PFSK-1 (cell line): ENCODE results near the gene RNU5B-1.
A peak's percentile ranks its signal among the peaks of the same experiment; 100 is the strongest.

Source experiments
- FOXP2 ChIP-seq: optimal IDR thresholded peaks from 2 replicates; pipeline ENCODE3; 2011; ENCODE audit warnings: borderline replicate concordance, control low read depth, inconsistent platforms; ENCODE audit not compliant: insufficient read depth; ENCODE audit errors: extremely low read length, extremely low read depth
- POLR2AphosphoS5 ChIP-seq: IDR thresholded peaks from 2 replicates; pipeline ENCODE4 v1.6.1; 2012; ENCODE audit warnings: low read depth, mild to moderate bottlenecking, control low read depth, low read length, moderate library complexity
- SIN3A ChIP-seq: IDR thresholded peaks from 2 replicates; pipeline ENCODE4 v1.6.1; 2012; ENCODE audit warnings: mild to moderate bottlenecking, low read length, moderate library complexity, borderline replicate concordance; ENCODE audit not compliant: insufficient read depth
- TAF1 ChIP-seq: IDR thresholded peaks from 2 replicates; pipeline ENCODE4 v1.6.1; 2012; ENCODE audit warnings: low read length, control low read depth, borderline replicate concordance; ENCODE audit not compliant: insufficient read depth
- TF ChIP-seq, protein P1 (sequence below), 2 experiments: IDR thresholded peaks; 2 replicates each; pipeline versions ENCODE4 v1.6.1 to v1.8.0; 2011 to 2012; ENCODE audit warnings: low read depth in 2 of 2, low read length in 2 of 2, control low read depth in 1 of 2, inconsistent platforms in 1 of 2, mild to moderate bottlenecking in 1 of 2, moderate library complexity in 1 of 2; ENCODE audit not compliant: insufficient read depth in 1 of 2

RNU5B-1 gene

DNA sequence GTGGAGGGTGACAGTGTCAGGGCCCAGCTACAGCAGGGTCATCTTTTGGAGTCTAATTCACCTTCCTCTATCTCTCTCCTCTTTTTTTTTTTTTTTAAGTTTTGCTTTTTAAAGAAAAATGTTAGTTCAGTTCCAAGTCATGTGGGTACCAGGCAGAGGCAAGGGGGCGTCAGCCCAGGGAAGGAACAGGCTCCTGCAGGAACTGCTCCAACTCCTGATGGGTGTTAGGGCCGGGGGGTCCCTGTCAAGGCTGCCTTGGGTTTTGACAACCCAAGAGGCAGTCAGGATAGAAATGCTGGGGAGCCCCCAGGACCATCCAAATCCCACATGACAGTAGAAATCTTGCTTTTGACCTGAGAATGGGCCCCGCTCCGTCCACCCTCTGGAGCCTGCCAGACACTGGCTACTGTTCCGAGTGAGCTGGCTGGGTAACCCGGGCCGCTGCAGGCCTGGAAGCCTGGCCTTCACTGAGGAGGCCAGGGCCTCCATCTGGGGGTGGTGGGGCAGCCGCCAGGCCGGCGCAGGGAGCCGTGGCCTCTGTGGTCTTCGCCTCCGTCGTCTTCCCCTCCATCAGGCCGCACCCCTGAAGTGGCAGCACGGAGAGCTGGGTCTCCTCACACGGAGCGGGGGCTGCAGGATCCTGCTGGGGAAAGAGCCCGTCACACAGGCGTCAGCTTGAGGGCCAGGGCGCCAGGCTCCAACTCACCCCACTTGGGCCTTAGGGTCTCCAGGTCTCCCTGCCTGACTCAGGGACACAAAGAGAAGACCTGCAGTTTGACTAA is 24.2 kb downstream of the RNU5B-1 start:
- no peak for TF ChIP-seq POLR2AphosphoS5
- no peak for TF ChIP-seq FOXP2
- no peak for TF ChIP-seq SIN3A
- no peak for TF ChIP-seq TAF1
- TF ChIP-seq, protein P1, sequence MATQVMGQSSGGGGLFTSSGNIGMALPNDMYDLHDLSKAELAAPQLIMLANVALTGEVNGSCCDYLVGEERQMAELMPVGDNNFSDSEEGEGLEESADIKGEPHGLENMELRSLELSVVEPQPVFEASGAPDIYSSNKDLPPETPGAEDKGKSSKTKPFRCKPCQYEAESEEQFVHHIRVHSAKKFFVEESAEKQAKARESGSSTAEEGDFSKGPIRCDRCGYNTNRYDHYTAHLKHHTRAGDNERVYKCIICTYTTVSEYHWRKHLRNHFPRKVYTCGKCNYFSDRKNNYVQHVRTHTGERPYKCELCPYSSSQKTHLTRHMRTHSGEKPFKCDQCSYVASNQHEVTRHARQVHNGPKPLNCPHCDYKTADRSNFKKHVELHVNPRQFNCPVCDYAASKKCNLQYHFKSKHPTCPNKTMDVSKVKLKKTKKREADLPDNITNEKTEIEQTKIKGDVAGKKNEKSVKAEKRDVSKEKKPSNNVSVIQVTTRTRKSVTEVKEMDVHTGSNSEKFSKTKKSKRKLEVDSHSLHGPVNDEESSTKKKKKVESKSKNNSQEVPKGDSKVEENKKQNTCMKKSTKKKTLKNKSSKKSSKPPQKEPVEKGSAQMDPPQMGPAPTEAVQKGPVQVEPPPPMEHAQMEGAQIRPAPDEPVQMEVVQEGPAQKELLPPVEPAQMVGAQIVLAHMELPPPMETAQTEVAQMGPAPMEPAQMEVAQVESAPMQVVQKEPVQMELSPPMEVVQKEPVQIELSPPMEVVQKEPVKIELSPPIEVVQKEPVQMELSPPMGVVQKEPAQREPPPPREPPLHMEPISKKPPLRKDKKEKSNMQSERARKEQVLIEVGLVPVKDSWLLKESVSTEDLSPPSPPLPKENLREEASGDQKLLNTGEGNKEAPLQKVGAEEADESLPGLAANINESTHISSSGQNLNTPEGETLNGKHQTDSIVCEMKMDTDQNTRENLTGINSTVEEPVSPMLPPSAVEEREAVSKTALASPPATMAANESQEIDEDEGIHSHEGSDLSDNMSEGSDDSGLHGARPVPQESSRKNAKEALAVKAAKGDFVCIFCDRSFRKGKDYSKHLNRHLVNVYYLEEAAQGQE (IDR thresholded peaks at IDR 0.05; ENCODE audit: insufficient read depth in 1 of 2, low read depth in 2 of 2, low read length in 2 of 2), result no peak

DNA sequence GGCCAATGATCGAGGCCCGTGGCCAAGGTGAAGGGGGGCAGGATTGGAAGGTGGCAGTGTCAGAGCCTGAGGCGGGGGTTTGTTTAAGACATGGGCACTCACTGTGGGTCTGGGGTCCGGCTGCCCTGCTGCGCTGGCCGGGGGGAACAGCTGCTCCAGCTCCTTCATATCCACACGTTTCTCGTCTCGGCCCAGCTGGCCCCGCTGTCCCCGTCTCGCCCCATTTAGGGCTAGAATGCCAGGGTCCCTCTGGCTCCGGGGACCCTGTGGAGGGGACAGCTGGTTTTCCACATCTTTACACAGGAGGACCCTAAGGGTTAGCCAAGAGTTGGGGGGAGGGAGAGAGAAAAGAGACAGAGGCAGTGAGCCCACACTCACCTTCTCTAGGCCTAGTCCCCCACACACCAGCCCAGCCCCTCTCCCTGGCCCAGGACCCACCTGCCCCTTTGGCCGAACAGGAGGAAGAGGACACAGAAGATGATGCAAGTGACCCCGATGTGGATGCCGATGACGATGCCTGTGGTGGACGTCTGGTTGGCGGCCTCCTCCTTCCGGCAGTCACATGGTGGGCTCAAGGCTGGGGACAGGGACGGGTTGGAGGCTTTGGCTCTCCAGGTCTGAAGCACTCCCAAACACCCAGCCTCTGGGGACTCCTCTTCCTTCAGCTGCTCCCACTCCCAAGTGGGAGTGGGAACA is 25.0 kb downstream of the RNU5B-1 start:
- TF ChIP-seq POLR2AphosphoS5, result no peak
- TF ChIP-seq, protein P1 (IDR thresholded peaks at IDR 0.05; ENCODE audit: insufficient read depth in 1 of 2, low read depth in 2 of 2, low read length in 2 of 2), result no peak
- no peak for TF ChIP-seq TAF1
- no peak for TF ChIP-seq SIN3A
- TF ChIP-seq FOXP2, result no peak

DNA sequence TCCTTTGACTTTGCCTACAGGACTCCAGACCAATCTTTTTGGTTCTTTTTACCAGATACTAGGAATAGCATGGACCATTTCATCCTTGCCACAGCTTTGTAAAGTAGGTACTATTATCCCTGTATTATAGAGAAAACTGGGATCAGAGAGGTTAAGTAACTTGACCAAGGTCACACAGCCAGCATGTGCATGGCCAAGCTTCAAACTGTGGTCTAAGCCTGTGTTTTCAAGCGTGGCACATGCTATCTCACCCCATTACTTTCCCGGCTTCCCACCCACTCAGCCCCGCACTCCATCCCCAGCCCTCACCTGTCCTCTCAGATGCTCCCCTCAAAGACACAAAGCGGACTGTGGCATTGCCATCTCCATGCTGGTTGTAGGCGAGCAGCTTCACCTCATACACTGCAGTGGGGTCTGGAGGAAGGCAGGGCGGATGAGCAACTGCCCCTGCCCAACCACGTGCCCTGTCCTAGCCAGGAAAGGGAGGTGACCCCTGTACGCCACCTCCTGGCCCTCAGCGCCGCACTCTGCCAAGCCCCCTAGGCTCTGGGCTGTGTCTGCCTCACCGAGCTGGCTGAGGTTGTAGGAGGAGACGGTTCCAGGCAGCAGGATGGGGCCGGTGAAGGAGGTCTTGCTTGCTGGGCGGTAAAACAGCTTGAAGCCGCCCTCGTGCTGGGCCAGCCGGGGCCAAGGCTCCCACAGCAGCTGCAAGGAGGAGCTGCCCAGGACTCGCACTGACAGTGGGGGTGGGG is 25.7 kb downstream of the RNU5B-1 start:
- no peak for TF ChIP-seq FOXP2
- no peak for TF ChIP-seq SIN3A
- no peak for TF ChIP-seq POLR2AphosphoS5
- no peak for TF ChIP-seq TAF1
- TF ChIP-seq, protein P1 (IDR thresholded peaks at IDR 0.05; ENCODE audit: insufficient read depth in 1 of 2, low read depth in 2 of 2, low read length in 2 of 2), result no peak

DNA sequence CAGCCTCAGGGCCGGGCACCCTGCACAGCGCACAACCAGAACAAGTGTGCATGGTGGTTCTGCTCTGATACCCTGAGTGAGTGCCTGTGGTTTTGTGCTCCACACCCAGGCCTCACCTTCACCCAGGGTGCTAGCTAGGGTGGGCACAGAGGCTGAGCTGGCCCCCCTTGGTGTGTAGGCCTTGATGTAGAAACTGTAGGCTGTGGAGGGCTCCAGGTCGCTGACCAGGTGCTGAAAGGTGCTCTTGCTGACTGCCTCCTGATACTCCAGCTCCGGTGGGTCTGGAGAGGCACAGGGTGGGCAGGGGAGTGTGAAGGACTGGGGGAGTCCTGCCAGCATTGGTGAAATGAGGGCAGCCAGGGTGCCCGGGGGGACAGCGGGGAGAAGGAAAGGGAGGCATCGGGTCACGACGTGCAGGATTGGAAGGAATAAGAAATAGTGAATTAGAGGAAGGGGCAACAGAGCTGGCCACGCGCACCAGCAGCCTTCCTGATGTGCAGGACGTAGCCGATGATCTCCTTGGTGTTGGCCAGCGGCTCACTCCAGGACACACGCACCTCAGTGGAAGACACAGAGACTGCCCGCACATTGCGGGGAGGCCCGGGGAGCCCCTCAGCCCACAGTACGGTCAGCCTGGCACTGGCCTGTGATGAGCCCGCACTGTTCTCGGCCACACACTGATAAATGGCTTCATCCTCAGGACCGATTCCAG is 26.6 kb downstream of the RNU5B-1 start:
- no peak for TF ChIP-seq SIN3A
- TF ChIP-seq, protein P1 (IDR thresholded peaks at IDR 0.05; ENCODE audit: insufficient read depth in 1 of 2, low read depth in 2 of 2, low read length in 2 of 2), result peak; percentile 72 to 88
